K562 (cell line): ENCODE results near the gene ADSS1. TPM values are rescaled to one million over a fixed set of nuclear protein-coding genes. Genes with fewer than 3 reads are reported as not detected.
A peak's percentile ranks its signal among the peaks of the same experiment; 100 is the strongest.

Source experiments
- ATAC-seq: fragments of 200-7000 bp; cut with Tn5 transposase; 3 replicates; pipeline ENCODE4 v1.9.1; 2020; ENCODE audit warnings: moderate library complexity
- BruUV-seq: library from RNA; stranded (reverse); fragments of 400-500 nt; replicated peaks from 2 replicates; lab custom pipeline; 2021; lab: Mats Ljungman, UMichigan
- CTCF ChIA-PET: fragments of 300-600 bp; formaldehyde crosslinking; extraction: SDS; loops from one replicate; lab custom pipeline; 2021; ENCODE audit warnings: low intra/inter-chr PET ratio; lab: Yijun Ruan, JAX
- POLR2A ChIA-PET: fragments of 300-600, 350-650 bp; sonication (Branson Sonifier 250); formaldehyde crosslinking; extraction: SDS; loops from one replicate; lab custom pipeline; 2021; ENCODE audit warnings: antibody characterized with exemption, inconsistent platforms; lab: Yijun Ruan, JAX
- DNase-seq, 4 experiments: peaks; one replicate each; pipeline versions ENCODE4 v3.0.0 to v3.0.0-alpha.2; 2011 to 2018; ENCODE audit warnings: low spot score in 3 of 4, mixed read lengths in 3 of 4; ENCODE audit errors: extremely low read depth in 1 of 4
- FAIRE-seq: peaks from 2 replicates; lab custom pipeline; 2011; peaks lifted over from hg19 to GRCh38; lab: Jason Lieb, UNC
- H2AFZ ChIP-seq: 2 replicates; pipeline ENCODE4 v1.6.0; 2011; ENCODE audit warnings: low read depth, low read length, control low read depth, inconsistent platforms
- H3K27ac ChIP-seq: fragments of 200-600 bp; 3 replicates; pipeline ENCODE4 v1.8.0; 2011; ENCODE audit warnings: low read depth, mild to moderate bottlenecking, control low read depth, inconsistent platforms, low read length, moderate library complexity, mixed read lengths; ENCODE audit errors: extremely low read depth
- H3K27me3 ChIP-seq, 2 experiments: fragments of 300-600 bp in 1 of 2; 2 replicates in 1 of 2; 3 replicates in 1 of 2; pipeline versions ENCODE4 v1.6.0 to v1.8.0; 2011; ENCODE audit warnings: inconsistent platforms in 2 of 2, low read length in 2 of 2, mild to moderate bottlenecking in 1 of 2, mixed read lengths in 1 of 2, moderate library complexity in 1 of 2; ENCODE audit not compliant: control insufficient read depth in 2 of 2, insufficient read depth in 2 of 2
- H3K36me3 ChIP-seq: fragments of 300-600 bp; 3 replicates; pipeline ENCODE4 v1.8.0; 2011; ENCODE audit warnings: mild to moderate bottlenecking, low read length, inconsistent platforms; ENCODE audit not compliant: control insufficient read depth, insufficient read depth
- H3K4me1 ChIP-seq, 2 experiments: fragments of 200-600 bp in 1 of 2; replicated peaks in 1 of 2; 2 replicates in 1 of 2; 3 replicates in 1 of 2; pipeline versions ENCODE4 v1.5.1 to v1.8.0; 2011; ENCODE audit warnings: inconsistent platforms in 2 of 2, low read length in 2 of 2, mild to moderate bottlenecking in 1 of 2, mixed read lengths in 1 of 2, moderate library complexity in 1 of 2; ENCODE audit not compliant: control insufficient read depth in 2 of 2, insufficient read depth in 2 of 2
- H3K4me2 ChIP-seq: 2 replicates; pipeline ENCODE4 v1.6.1; 2011; ENCODE audit warnings: low read length, control low read depth, inconsistent platforms, mixed read lengths; ENCODE audit not compliant: insufficient read depth
- H3K4me3 ChIP-seq: fragments of 200-600 bp; sonication (generic), shearing (Covaris generic); 2 replicates; pipeline ENCODE4 v1.5.1; 2016; ENCODE audit warnings: control low read depth, inconsistent platforms
- H3K79me2 ChIP-seq: fragments of 200-600 bp; 3 replicates; pipeline ENCODE4 v1.8.0; 2011; ENCODE audit warnings: low read length, inconsistent platforms; ENCODE audit not compliant: control insufficient read depth, insufficient read depth
- H3K9ac ChIP-seq, 2 experiments: 2 replicates each; pipeline versions ENCODE4 v1.6.0 to v1.6.1; 2011; ENCODE audit warnings: low read depth in 2 of 2, low read length in 2 of 2, control low read depth in 1 of 2, inconsistent platforms in 1 of 2, mild to moderate bottlenecking in 1 of 2, mixed read lengths in 1 of 2; ENCODE audit not compliant: insufficient read depth in 1 of 2
- H3K9me1 ChIP-seq: one replicate; pipeline ENCODE4 v1.6.0; 2011; ENCODE audit warnings: inconsistent platforms, mild to moderate bottlenecking, low read length, moderate library complexity; ENCODE audit not compliant: control insufficient read depth, insufficient read depth
- H3K9me3 ChIP-seq: replicated peaks from 2 replicates; pipeline ENCODE4 v1.5.1; 2011; ENCODE audit warnings: low read depth, low read length, inconsistent platforms; ENCODE audit not compliant: control insufficient read depth, insufficient read depth
- H4K20me1 ChIP-seq: replicated peaks from 2 replicates; pipeline ENCODE4 v1.6.1; 2011; ENCODE audit warnings: low read length, inconsistent platforms, mixed read lengths; ENCODE audit not compliant: control insufficient read depth, insufficient read depth
- FOXO4 ChIP-seq: fragments of 450-650 bp; formaldehyde crosslinking; IDR thresholded peaks from 2 replicates; pipeline ENCODE4 v1.4.0; 2020; ENCODE audit warnings: mild to moderate bottlenecking, moderate library complexity
- NONO ChIP-seq, 2 experiments: fragments of 200-400 bp in 1 of 2; fragments of 450-650 bp in 1 of 2; formaldehyde crosslinking in 1 of 2; IDR thresholded peaks; 2 replicates each; pipeline ENCODE4 v1.6.1; 2017; ENCODE audit warnings: low read depth in 2 of 2, mild to moderate bottlenecking in 2 of 2, moderate library complexity in 2 of 2, low read length in 1 of 2
- POLR2G ChIP-seq: fragments of 200-400 bp; formaldehyde crosslinking; IDR thresholded peaks from 2 replicates; pipeline ENCODE4 v1.6.1; 2017; ENCODE audit warnings: low read depth, mild to moderate bottlenecking, antibody characterized with exemption, low read length, moderate library complexity
- PRPF4 ChIP-seq: fragments of 200-400 bp; formaldehyde crosslinking; IDR thresholded peaks from one replicate; pipeline ENCODE4 v1.6.1; 2017; ENCODE audit warnings: low read length, low read depth, mild to moderate bottlenecking; ENCODE audit not compliant: insufficient read depth, poor library complexity, severe bottlenecking
- THRAP3 ChIP-seq: fragments of 450-650 bp; IDR thresholded peaks from 2 replicates; pipeline ENCODE4 v1.6.1; 2016; ENCODE audit warnings: mild to moderate bottlenecking, inconsistent platforms, borderline replicate concordance
- WGBS: fragments of 100-300 bp; shearing (Covaris generic); methylation state at CpG from one replicate; pipeline ENCODE4 v1.1.6; 2016; ENCODE audit warnings: low coverage, mixed read lengths; ENCODE audit not compliant: insufficient coverage; ENCODE audit errors: missing lambda C conversion rate; 5-methylcytosine and 5-hydroxymethylcytosine counted together
- in situ Hi-C: fragments of 300-500 bp; cut with MboI; formaldehyde crosslinking; loops from 4 replicates; pipeline ENCODE4 v1.15.0; 2018; ENCODE audit warnings: inconsistent platforms, mixed read lengths
- intact Hi-C: fragments of 100-400 bp; cut with micrococcal nuclease; formaldehyde crosslinking; loops from 2 replicates; pipeline ENCODE4 v1.14.2; 2022
- polyA plus RNA-seq, 8 experiments: library from polyadenylated mRNA; depleted of rRNA in 4 of 8; stranded (reverse) in 5 of 8; unstranded in 3 of 8; fragments of >200 nt; fragmentation: Nextera tagmentation in 2 of 8; fragmentation: Illumina TruSeq in 1 of 8; extraction: Ambion mirVana in 2 of 8; extraction: Trizol in 1 of 8; gene quantifications; 2 replicates each; pipeline versions ENCODE4 v1.2.1 to v1.2.3, GENCODE V29; 2011 to 2014; ENCODE audit warnings: inconsistent platforms in 1 of 8, missing spikeins in 1 of 8
- total RNA-seq, 7 experiments: library from RNA; depleted of rRNA in 6 of 7; stranded (reverse); fragments of >200 nt in 6 of 7; fragmentation: Illumina TruSeq in 2 of 7; extraction: Trizol in 2 of 7; gene quantifications; 2 replicates each; pipeline versions ENCODE4 v1.2.1 to v1.2.3, GENCODE V29; 2011 to 2021; ENCODE audit warnings: low replicate concordance in 1 of 7
- TF ChIP-seq, protein P1 (sequence below): fragments of 250-450 bp; sonication (Bioruptor Pico); IDR thresholded peaks from 2 replicates; pipeline ENCODE4 v1.5.0; 2021; ENCODE audit warnings: mild to moderate bottlenecking, borderline replicate concordance

ADSS1 gene
- total and polyA plus RNA-seq, 9 of the 15 experiments (the other 6 are each of a cell fraction or from before 2014, with no cell fraction given), result 0.53 to 5.9 (median 3.9) TPM

GRCh38 chr14:104771374-104771773, 47.3 kb downstream of the ADSS1 start:
- Histone ChIP-seq H3K27ac (no peak overlapping the region), H2AFZ (no peak overlapping the region), H3K9me1 (no peaks in the 10 kb centered on the region), H3K36me3 (peaks cover 61% of the 10 kb centered on the region; the same call in 1 of the 3 replicates), H3K4me2 (no peak overlapping the region), H3K79me2 (no peaks in the 10 kb centered on the region), H3K9me3 (peaks cover 6% of the 10 kb centered on the region; the same call in 1 of the 2 replicates), H3K4me1 (peaks cover 6 to 46% of the 10 kb centered on the region in 2 experiments; a peak in 4 of 5 replicates), H4K20me1 (no peaks in the 10 kb centered on the region), H3K4me3 (no peak overlapping the region)
- BruUV-seq, result no TSS peak
- WGBS, result 91% methylated on average over 4 of the region's 4 CpGs
- ATAC-seq (no peak), FAIRE-seq (no peak), DNase-seq (no peak)
- in situ Hi-C loops, result no loop called here
- POLR2A ChIA-PET, result interaction anchor here (0.6 kb wide), 1 partner anchor 13 kb away, joined by 3 read pairs; no protein-coding TSS in a partner anchor
- no peak for TF ChIP-seq FOXO4 (CRISPR knock-in tag)
- TF ChIP-seq, all 486 proteins: peak for 0
- Histone ChIP-seq H3K9ac (no peak overlapping the region), H3K27me3 (no peaks in the 10 kb centered on the region)
- intact Hi-C loops, result no loop called here
- CTCF ChIA-PET, result no interaction called here

GRCh38 chr14:104771918-104772706, 48.1 kb downstream of the ADSS1 start:
- CTCF ChIA-PET, result no interaction called here
- intact Hi-C loops (no loop called here), in situ Hi-C loops (no loop called here)
- POLR2A ChIA-PET, result no interaction called here
- no peak overlapping the region for H2AFZ ChIP-seq
- DNase-seq (no peak), FAIRE-seq (no peak), ATAC-seq (no peak)
- WGBS, result over 99% methylated on average over 21 of the region's 34 CpGs
- no TSS peak for BruUV-seq
- H3K79me2 ChIP-seq, result no peaks in the 10 kb centered on the region
- H3K4me1 ChIP-seq, result peaks cover 6 to 53% of the 10 kb centered on the region in 2 experiments; a peak in 4 of 5 replicates
- no peak overlapping the region for H3K4me3 ChIP-seq
- TF ChIP-seq NONO (IDR thresholded peaks at IDR 0.05; ENCODE audit: low read depth in 2 of 2, low read length in 1 of 2) (no peak), THRAP3 (no peak), POLR2G (0 out of 2 replicates have a peak, but pooled peaks have one; percentile 9), PRPF4 (no peak)
- TF ChIP-seq, protein P1, sequence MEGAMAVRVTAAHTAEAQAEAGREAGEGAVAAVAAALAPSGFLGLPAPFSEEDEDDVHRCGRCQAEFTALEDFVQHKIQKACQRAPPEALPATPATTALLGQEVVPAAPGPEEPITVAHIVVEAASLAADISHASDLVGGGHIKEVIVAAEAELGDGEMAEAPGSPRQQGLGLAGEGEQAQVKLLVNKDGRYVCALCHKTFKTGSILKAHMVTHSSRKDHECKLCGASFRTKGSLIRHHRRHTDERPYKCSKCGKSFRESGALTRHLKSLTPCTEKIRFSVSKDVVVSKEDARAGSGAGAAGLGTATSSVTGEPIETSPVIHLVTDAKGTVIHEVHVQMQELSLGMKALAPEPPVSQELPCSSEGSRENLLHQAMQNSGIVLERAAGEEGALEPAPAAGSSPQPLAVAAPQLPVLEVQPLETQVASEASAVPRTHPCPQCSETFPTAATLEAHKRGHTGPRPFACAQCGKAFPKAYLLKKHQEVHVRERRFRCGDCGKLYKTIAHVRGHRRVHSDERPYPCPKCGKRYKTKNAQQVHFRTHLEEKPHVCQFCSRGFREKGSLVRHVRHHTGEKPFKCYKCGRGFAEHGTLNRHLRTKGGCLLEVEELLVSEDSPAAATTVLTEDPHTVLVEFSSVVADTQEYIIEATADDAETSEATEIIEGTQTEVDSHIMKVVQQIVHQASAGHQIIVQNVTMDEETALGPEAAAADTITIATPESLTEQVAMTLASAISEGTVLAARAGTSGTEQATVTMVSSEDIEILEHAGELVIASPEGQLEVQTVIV (CRISPR knock-in tag), result no peak
- no peak overlapping the region for H3K27ac ChIP-seq
- no peaks in the 10 kb centered on the region for H4K20me1 ChIP-seq
- H3K4me2 ChIP-seq, result no peak overlapping the region
- peaks cover 68% of the 10 kb centered on the region; the same call in 1 of the 3 replicates for H3K36me3 ChIP-seq
- H3K9me3 ChIP-seq, result peaks cover 6% of the 10 kb centered on the region; the same call in 1 of the 2 replicates
- no peak overlapping the region for H3K9ac ChIP-seq
- no peaks in the 10 kb centered on the region for H3K27me3 ChIP-seq
- H3K9me1 ChIP-seq, result no peaks in the 10 kb centered on the region
